ENCODE results near the gene GYPC.
"Not testable (repeated sequence)": the region's sequence is repeated elsewhere in the genome, so short reads cannot be mapped to it uniquely, and the experiment has no call there.

Gene GYPC, protein sequence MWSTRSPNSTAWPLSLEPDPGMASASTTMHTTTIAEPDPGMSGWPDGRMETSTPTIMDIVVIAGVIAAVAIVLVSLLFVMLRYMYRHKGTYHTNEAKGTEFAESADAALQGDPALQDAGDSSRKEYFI

GRCh38 chr2:126655500-126656430, at the start of gene GYPC:
GYPC (plus strand) TSS chr2:126656158; CDS start chr2:126656264, 106 bp downstream.
- peak; percentile 52 to 67 for DNase-seq

GRCh38 chr2:126614524-126615227, 41.3 kb upstream of the GYPC start:
- no peak for DNase-seq

GRCh38 chr2:126616606-126617069, 39.3 kb upstream of the GYPC start:
- DNase-seq = no peak

DNA sequence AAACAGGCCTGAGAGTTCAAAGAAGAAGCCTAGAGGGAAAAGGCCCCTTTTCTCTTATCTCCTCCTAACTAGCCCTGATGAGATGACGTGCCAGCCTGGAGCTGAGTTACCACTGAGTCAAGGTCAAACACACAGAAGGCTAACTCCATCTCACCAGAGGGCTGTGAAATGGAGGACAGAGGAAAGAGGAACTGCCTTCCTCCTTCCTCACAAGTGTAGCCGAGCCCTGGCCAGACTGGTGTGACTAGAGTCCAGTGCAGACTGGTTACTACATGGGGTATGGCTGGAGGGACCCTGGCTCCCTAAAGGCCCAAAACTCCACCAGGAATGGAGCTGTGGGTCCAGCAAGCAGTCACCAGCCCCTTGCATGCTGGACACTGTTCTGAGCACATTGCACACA, 35.7 kb upstream of the GYPC start:
- no peak for DNase-seq

GRCh38 chr2:126623000-126623399, 33.0 kb upstream of the GYPC start:
- DNase-seq = no peak

- no peak for DNase-seq
These were observed 28.3 kb upstream of the GYPC start for GRCh38 chr2:126627643-126628042.

- DNase-seq = peak; percentile 37 to 43
These were observed 21.6 kb upstream of the GYPC start for GRCh38 chr2:126634273-126634861.

DNA sequence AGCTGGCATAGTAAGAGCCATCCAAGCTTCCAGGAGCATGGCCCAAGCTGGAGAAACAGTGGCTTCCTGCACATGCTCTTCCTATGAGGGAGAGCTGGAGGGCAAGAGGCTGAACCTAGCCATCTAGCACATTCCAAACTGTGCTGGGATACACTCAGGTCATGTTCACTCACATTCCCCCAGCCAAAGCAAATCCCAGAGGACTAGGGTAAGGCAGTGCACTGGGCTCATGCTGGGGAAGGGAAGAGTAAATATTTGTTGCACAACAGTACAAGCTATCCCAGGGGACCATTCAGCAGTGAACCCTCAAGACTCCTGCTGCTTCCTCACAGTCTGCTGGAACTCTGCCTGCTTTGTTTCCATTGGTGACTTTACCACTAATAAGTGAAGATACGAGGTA, 20.7 kb upstream of the GYPC start:
- DNase-seq = no peak

DNA sequence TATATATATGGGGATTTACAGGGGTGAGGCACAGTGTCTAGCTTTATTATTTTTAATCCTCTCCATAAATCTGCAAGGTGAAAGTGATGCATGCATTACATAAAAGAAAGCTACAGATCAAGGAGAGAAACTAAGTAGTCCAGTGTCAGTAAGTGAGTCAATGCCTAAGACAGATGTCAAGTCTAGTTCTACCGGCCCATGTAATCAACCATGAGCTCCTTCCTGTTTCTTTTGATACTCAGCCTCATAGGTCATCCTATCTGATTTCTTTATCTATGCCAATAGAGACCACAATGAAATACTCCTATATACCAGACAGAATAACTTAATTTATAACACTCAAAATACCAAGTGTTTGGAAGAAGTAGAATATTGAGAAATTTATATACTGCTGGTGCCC, 20.2 kb upstream of the GYPC start:
- DNase-seq = no peak

- DNase-seq = no peak
These were observed 18.6 kb upstream of the GYPC start for GRCh38 chr2:126637386-126637785.

DNA sequence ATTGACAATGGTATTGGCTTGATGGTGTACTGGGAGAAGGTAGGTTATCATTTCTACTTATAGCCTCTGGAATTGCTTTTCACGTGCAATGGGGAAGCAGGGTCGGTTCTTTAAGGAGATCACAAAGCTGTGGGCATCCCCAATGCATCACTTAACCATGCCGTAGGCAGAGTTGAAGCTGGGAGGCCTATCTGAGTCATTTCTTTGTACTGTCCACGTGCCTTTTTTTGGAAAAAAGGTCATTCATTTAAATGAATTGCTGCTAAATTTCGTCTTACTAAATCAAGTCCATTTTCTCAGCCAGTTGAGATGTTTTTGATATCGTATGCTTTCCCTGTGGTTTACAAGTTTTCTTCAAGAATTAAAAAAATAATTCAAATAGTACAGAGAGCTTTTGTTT, 17.2 kb upstream of the GYPC start:
- no peak for DNase-seq

GRCh38 chr2:126639276-126639675, 16.7 kb upstream of the GYPC start:
- no peak for DNase-seq

DNA sequence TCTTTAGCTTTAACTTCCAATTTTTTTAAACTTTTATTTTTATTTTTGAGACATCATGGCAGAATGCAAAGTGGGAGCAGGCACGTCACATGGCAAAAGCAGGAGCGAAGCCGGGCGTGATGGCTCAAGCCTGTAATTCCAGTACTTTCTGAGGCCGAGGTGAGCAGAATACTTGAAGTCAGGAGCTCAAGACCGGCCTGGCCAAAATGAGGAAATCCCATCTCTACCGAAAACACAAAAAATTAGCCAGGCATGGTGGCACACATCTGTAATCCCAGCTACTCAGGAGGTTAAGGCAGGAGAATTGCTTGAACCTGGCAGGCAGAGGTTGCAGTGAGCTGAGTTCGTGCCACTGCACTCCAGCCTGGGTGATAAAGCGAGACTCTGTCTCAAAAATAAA, 14.7 kb upstream of the GYPC start:
- not testable (repeated sequence) for DNase-seq

DNA sequence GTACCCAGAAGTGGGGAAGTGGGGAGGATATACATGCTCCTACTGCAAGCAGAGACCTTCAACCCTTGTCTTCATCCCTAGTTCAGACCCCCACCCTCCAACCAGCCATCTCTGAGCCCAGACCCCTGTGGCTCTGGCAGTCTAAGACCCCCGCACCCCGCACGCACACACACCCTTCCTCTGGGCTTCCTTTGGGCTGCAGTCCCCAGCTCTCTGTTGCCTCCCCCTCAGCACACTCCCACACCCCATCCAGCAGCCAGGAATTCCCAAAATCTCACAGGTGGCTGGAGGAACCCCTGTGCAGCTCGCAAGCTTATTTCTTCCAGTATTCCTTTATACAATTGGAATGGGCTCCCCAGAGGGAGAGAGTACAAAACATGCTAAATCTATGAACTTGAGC, 13.9 kb upstream of the GYPC start:
- DNase-seq = no peak

GRCh38 chr2:126643431-126643830, 12.5 kb upstream of the GYPC start:
- DNase-seq = no peak

- DNase-seq = no peak
These were observed 12.0 kb upstream of the GYPC start for GRCh38 chr2:126643972-126644371.

DNA sequence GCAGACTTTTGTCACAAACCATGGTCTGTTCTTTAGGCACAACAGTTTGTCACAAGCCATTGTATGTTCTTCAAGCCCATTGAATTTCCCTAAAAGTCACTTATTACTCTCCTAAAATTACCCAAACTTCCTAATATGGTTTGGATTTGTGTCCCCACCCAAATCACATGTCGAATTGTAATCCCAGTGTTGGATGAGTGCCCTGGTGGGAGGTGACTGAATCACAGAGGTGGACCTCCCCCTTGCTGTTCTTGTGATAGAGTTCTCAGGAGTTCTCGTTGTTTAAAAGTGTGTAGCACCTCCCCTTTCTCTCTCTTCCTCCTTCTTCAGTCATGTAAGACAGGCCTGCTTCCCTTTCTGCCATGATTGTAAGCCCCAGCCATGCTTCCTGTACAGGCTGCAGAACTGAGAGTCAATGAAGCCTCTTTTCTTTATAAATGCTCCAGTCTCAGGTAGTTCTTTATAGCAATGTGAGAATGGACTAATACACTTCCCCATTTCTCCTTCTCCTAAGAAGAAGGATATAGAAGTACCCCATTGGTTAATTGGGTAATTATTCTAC, 11.2 kb upstream of the GYPC start:
- DNase-seq = peak in 1 of 2 donors; percentile 40

DNA sequence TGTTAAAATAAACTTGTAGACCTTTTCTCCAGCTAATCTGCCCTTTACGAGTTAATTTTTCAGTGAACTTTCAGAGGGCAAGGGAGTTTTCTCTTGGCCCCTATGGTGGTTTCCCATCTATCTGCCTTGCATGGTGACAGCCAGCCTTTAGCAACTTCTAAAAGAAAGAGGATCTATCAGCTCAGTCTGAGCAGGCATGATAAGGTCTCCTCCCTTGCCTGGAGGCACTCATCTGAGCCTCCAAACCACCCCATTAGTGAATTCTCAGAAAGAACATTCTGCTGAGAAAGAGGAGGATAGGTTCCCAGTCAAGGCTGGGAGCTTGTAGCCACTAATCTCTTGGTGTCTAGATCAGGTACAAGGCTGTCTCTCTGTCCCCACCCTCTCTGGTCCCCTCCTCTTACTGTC, 10.7 kb upstream of the GYPC start:
- no peak for DNase-seq

- DNase-seq = no peak
These were observed 9.9 kb upstream of the GYPC start for GRCh38 chr2:126646026-126646425.

GRCh38 chr2:126647714-126648344, 8.1 kb upstream of the GYPC start:
- not testable (repeated sequence) for DNase-seq

DNA sequence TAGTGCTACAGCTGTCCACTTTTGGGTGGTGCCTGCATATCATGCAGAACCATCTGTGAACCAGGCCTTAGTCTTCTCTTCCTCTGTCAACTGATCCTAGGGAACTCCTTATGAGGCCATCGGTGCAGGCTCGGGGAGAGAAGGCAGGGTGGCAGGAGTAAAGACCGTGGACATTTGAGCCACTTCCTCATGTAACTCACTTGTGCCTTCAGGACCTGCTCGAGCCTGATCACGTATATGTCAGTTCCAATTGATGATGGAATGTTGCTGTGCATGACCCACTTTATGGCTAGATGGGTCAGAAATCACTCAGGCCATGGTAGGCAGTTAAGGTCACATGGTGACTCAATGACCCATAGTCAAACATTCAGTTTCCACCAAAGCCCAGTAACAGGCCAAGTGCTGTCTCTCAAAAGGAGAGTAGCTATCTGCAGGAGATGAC, 7.6 kb upstream of the GYPC start:
- DNase-seq = not testable (repeated sequence)

GRCh38 chr2:126649101-126649500, 6.9 kb upstream of the GYPC start:
- no peak for DNase-seq

Data from CD4-positive, alpha-beta T cell treated with Interleukin-1 beta for 1 hour (primary cell).